CD4-positive, alpha-beta T cell treated with Interferon gamma for 1 hour (primary cell): ENCODE data around the gene C17orf58.
"Not testable (repeated sequence)": the region's sequence is repeated elsewhere in the genome, so short reads cannot be mapped to it uniquely, and the experiment has no call there.

Experiments
- DNase-seq: peaks from one replicate; pipeline ENCODE4 v3.0.0-alpha.2; 2020

Gene C17orf58

GRCh38 chr17:67999291-67999911 is 3.1 kb upstream of the C17orf58 start:
- no peak for DNase-seq

- DNase-seq, result no peak
Observed at GRCh38 chr17:67998466-67998865, 2.2 kb upstream of the C17orf58 start.

GRCh38 chr17:67995570-67996263 is 552 bp downstream of the C17orf58 start:
- DNase-seq, result no peak

- DNase-seq, result no peak
Observed at GRCh38 chr17:67994817-67995569, 1.3 kb downstream of the C17orf58 start.

DNA sequence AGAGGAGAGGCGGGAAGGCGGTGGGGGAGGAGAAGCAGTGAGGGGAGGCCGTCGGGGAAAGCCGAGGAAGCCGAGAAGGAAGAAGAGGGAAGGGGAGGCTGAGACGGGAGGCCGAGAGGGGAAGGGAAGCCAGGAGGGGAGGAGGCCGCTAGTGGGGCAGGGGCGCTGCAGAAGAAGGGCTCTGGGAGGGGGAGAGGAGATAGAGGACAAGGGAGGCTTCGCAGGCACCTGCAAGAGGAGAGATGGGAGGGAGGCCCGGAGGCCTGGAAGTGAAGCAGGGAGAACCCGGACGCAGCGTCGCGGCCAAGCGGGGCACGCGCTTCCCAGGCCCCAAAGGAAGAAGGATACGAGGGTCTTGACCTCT is 2.3 kb downstream of the C17orf58 start:
- DNase-seq, result no peak

- peak; percentile 77 for DNase-seq
Observed at GRCh38 chr17:67993153-67993997, 2.9 kb downstream of the C17orf58 start.

DNA sequence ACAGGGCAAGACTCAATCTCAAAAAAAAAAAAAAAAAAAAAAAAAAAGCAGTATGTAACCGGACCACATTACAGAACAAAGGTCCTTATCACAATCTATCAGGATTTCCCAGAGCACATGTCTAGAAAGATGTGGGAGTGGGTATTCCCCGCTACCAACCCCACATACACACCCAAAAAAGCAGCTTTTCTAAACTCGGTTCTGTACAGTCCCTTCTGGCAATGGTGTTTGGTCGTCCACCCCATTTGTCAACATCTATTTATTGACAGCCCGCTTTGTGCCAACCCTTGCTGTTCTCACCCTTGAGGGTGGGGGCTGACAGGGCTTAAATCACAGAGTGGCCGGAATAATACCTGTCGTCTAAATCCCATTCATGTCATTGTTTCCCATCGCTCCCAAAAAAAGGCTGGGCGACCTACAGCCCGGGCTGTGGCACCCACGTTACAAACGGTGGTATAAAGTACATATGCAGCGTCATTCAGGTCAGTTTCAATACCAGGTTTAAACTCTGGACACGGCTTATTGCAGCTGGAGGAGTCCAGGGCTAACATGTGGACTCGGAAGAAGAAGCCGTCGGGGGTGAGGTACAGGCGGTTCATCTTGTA is 3.6 kb downstream of the C17orf58 start:
- no peak for DNase-seq

DNA sequence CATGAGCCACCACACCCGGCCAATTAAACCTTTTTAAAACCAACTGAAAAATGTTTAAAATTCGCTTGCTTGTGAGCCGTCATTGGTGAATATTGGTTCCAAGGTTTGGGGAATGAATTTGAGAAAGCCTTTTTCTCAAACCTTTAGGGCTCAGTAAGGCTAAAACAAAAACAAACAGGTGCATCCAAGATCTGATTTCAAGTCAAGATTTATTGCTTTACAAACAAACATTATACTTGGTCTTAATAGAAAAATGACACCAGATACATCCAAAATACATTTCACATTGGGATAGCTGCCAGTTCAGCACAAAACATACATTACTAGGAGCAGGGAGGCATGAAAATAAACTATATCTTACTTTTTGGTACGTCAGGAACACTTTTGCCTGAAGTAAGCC is 5.4 kb downstream of the C17orf58 start:
- no peak for DNase-seq

- no peak for DNase-seq
Observed at GRCh38 chr17:67983383-67983688, 12.9 kb downstream of the C17orf58 start.

DNA sequence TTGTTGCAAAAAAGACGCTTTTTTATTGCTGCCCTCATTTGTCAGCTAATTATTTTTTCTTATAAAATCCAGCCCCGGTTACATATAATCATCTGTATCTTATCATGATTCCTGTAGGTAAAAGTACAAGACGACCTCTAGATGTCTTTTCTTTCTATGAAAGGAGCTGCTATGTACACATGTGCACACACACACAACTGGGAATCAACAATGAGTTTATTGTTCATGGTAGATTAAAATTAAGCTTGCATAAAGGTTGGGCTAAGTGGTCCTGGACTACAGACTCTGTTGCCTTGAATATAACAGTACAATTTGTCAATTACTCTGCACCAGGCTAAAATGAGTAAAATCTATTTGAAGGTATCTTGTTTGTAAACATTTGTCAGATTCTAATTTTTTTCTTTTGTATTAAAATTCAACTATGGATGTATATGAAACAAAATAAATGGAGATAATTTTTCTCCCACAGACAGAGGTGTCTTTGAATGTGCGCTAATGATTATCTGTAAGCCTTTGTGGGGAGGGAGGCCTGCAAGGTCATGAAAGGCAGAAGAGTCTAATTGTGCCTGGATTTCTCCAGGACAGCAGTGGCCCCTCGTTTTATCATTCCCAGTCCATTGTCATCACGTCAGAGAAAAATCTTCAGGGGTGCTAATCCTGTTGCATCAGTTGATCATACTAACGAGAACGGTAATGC is 13.4 kb downstream of the C17orf58 start:
- DNase-seq, result no peak

DNA sequence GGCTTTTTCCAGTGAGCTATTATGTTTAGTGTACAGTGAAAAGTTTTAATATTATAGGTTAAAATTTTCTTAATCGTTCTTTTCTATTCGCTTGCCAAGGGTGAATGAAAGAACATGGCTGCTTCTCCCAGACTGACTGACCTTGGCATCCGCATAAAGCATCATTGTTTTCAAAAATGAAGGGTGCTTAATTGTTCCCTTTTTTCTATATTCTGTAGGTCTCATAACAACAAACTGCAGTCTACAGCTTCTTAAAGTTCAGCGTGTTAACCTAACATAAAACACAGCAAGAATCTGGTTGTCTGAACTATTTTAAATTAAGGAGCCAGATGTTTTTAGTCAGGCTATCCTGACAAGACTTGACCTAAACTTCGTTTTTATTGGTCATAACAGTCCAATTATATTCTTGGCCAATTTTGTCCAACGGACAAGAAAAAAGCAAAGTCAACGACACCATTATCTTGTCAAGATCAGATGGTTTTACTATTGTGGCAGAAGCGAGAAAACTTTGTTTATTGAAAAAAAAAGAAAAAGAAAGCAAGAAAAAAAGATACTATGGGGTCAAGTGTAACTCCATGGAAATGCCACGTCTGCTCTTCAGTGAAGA is 14.1 kb downstream of the C17orf58 start:
- no peak for DNase-seq

DNA sequence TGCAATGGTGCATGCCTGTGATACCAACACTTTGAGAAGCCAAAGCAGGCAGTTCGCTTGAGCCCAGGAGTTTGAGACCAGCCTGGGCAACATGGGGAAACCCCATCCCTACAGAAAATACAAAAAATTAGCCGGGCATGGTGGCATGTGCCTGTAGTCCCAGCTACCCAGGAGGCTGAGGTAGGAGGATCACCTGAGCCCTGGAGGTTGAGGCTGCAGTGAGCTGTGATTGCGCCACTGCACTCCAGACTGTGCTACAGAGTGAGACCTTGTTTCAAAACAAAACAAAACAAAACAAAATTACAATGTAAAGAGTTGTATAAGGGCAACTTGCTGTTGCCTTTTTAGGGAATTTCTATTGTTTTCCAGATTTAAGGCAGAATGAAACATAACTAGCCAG is 15.4 kb downstream of the C17orf58 start:
- DNase-seq, result not testable (repeated sequence)

GRCh38 chr17:67980456-67980855 is 15.8 kb downstream of the C17orf58 start:
- no peak for DNase-seq

DNA sequence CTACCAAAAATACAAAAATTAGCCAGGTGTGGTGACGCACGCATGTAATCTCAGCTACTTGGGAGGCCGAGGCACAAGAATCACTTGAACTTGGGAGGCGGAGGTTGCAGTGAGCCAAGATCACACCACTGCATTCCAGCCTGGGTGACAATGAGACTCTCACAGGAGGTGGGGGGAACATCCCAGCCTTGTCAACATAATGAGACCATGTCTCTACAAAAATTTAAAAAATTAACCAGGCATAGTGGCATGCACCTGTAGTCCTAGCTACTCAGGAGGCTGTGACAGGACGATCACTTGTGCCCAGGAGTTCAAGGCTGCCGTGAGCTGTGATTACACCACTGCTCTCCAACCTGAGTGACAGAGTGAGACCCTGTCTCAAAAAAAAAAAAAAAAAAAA is 20.0 kb downstream of the C17orf58 start:
- not testable (repeated sequence) for DNase-seq

GRCh38 chr17:67974598-67975066 is 21.6 kb downstream of the C17orf58 start:
- no peak for DNase-seq

DNA sequence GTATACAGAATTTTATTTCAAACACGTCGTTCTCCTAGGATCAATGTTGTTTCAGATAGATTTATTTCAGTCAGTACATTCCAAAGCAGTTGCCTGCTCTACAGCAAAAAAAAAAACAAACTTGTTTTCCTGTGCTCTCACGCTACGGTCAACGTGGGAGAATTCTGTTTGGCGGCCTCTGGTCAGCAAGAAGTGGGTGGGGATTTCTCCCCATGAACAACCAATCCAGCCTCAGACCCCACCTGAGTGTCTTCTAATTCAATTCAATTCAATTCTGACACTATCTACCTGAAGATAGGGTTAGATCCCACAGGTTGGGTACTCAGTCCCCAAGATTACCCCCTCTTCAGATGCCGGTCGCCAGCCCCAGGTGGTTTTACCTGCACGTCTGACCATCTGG is 22.1 kb downstream of the C17orf58 start:
- no peak for DNase-seq

GRCh38 chr17:67970783-67971182 is 25.5 kb downstream of the C17orf58 start:
- DNase-seq, result no peak

- peak; percentile 54 for DNase-seq
Observed at GRCh38 chr17:67963145-67963572, 33.1 kb downstream of the C17orf58 start.

GRCh38 chr17:67962156-67962555 is 34.1 kb downstream of the C17orf58 start:
- DNase-seq, result not testable (repeated sequence)

- DNase-seq, result not testable (repeated sequence)
Observed at GRCh38 chr17:67960276-67960675, 36.0 kb downstream of the C17orf58 start.

DNA sequence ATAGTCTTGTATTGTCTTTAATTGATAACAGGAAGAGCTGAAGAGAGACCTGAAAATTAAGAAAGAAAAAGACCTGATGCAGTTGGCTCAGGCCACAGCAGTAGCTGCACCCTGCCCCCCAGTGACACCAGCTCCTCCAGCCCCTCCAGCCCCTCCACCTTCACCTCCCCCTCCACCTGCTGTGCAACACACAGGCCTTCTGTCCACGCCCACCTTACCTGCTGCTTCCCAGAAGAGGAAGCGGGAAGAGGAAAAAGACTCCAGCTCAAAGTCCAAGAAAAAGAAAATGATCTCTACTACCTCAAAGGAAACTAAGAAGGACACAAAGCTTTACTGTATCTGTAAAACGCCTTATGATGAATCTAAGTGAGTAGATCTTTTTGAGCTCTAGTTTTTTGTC is 36.8 kb downstream of the C17orf58 start:
- no peak for DNase-seq

- DNase-seq, result no peak
Observed at GRCh38 chr17:67950945-67951344, 45.3 kb downstream of the C17orf58 start.
